HT1080 (cell line): ENCODE measurements around the gene PLEKHH1. TPM values are rescaled to one million over a fixed set of nuclear protein-coding genes. Genes with fewer than 3 reads are reported as not detected.

ENCODE experiments used
- DNase-seq: peaks from one replicate; pipeline ENCODE4 v3.0.0-alpha.2; 2015; ENCODE audit warnings: low read depth
- polyA plus RNA-seq, 2 experiments: library from polyadenylated mRNA; depleted of rRNA; stranded (reverse); fragments of >200 nt; gene quantifications; 2 replicates each; pipeline ENCODE4 v1.2.3, GENCODE V29; 2015
- total RNA-seq: library from RNA; depleted of rRNA; stranded (reverse); fragments of >200 nt; shearing (Covaris generic); gene quantifications from 2 replicates; pipeline ENCODE4 v1.2.3, GENCODE V29; 2014; rRNA removed

Gene PLEKHH1
- 4.2 and 4.3 TPM in 2 replicates for total RNA-seq
- polyA plus RNA-seq (2015; cell fraction: cytosol; rRNA removed): 4.0 and 5.0 TPM in 2 replicates
- 23.8 and 27.3 TPM in 2 replicates for polyA plus RNA-seq (2015; cell fraction: nucleus; rRNA removed)

GRCh38 chr14:67532998-67533753 is at the start of gene PLEKHH1:
Gene PLEKHH1, plus strand, starts transcription at chr14:67533290. Its CDS starts 8,578 bp downstream, at chr14:67541868.
- peak; percentile 76 for DNase-seq

DNA sequence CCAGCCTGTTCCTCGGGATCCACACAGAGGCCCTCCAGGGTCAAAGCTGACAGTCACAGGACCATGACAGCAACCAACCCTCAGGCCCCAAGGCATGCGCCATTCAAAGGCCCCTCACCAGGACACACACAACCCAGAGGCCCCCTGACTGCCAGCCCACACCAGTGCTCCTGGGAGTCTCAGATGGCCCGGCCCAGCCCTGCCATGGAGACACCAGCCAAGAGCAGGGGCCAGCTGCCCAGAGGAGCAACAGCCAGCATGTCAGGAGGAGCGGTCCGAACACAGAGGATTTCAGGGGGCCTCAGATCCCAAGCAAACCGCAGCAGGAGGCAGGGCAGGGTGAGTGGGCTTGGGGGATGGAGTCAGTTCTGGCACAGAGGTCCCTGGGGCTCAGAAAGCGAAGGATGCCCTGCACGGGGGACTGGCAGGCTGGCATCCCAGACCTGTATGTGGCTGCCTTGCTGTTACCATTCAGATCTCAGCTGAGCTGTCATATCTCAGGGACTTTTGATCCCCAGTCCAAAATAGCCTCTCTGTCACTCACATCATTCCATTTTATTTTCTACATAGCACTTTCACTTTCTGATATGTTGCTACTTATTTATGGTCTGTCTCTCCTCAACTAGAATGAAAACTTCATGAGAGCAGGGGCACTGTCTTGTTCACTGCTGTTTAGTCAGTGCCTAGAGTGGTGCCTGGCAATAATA is 49.4 kb upstream of the PLEKHH1 start:
- DNase-seq: no peak

- DNase-seq: no peak
Observed at GRCh38 chr14:67485501-67486095, 47.5 kb upstream of the PLEKHH1 start.

GRCh38 chr14:67486890-67487289 is 46.2 kb upstream of the PLEKHH1 start:
- no peak for DNase-seq

- DNase-seq: no peak
Observed at GRCh38 chr14:67487332-67487731, 45.8 kb upstream of the PLEKHH1 start.

- DNase-seq: peak; percentile 75
Observed at GRCh38 chr14:67487937-67488893, 44.9 kb upstream of the PLEKHH1 start, which contains the start of gene TMEM229B. Gene TMEM229B, minus strand, starts transcription at chr14:67488721. Its CDS starts 14,798 bp downstream, at chr14:67473923.

GRCh38 chr14:67490196-67490595 is 42.9 kb upstream of the PLEKHH1 start:
- no peak for DNase-seq

GRCh38 chr14:67491285-67491684 is 41.8 kb upstream of the PLEKHH1 start:
- DNase-seq: no peak

DNA sequence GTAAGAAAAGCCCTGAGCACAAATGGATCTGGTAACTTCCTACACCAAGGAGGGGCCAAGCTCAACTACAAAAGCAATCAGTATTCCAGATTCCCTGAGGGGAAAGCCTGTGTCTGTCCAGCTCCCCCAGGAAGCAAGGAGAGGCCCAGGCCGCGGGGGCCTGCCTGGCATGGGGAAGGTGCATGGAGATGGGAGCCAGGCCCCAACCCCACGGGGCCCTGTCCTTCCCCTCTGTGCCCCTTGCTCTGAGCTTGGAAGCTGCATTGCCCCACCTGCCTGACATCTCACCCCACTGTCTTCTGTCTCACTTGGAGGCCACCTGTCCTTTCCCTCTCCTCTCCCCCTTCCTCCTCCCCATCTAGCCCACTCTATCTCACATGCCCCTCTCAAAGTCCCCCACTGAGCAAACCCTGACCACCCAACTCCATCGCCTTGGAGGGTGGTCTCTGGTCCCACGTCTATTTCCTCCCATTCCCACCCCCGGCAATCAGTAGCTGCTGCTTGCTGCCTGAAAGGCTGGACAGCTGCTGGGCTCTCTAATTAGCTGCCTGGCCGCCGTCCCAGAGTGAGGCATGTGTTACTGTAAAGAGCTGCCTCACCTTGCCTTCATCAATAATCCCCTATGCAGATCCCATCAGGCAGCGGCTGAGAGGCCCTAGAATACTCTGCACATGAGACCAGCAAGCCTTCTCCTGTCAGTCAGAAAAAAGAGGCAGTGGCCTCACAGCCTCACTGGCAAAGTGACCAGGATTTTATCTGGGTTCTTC is 41.2 kb upstream of the PLEKHH1 start:
- no peak for DNase-seq

GRCh38 chr14:67492538-67492937 is 40.6 kb upstream of the PLEKHH1 start:
- no peak for DNase-seq

- no peak for DNase-seq
Observed at GRCh38 chr14:67493092-67493717, 39.9 kb upstream of the PLEKHH1 start.

- DNase-seq: no peak
Observed at GRCh38 chr14:67495827-67496226, 37.3 kb upstream of the PLEKHH1 start.

DNA sequence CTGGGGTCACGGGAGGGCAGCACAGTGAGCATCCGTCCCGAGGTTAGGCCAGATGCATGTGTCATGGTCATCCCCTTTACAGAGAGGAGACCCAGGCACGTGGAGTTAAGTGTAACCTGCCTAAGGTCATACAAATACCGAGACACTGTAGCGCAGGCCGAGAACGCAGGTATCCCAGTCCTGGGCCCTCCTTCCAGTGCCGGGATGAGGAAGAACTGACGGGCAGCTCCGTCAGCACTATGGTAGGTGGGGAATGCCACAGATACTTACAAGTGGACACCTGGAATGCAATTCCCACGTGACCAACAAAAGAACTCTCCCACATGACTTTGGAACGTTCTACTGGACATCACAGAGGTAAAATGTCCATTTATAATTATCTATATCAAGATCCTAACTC is 35.9 kb upstream of the PLEKHH1 start:
- no peak for DNase-seq

DNA sequence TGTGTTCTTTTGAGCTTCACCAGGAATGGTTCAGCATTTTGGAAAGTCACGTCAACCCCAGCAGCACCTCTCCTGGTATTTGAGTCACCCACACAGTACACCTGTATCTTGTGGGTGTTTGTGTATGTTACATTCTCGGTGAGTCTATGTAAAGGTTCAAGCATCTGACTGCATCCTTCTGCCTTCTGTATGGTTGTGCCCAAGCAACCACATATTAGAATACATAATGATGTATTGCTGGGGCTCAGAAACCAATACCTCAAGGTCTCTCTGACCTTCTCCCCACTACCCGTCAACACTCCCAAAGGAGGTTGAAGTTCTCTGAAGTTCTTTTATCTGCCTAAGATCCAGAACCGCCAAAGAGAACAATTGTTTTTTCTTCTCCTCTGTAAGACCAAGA is 35.4 kb upstream of the PLEKHH1 start:
- DNase-seq: no peak

DNA sequence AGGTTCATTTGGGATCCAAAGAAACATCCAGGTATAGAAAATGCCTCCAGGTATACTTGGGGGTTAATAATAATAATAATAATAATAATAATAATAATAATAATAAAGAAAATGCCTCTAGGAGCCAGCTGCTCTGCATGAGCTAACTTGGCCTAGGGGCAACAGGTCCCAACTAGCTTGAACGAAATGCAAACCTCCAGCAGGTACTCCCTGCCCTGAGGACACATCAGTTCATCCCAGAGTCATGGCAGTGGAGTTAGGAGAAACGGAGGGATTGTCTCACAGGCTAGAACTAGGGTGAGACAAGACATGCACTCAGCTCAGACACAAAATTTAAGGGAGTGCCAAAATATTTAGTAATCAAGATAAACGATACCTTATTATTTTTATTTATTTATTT is 32.1 kb upstream of the PLEKHH1 start:
- DNase-seq: no peak

GRCh38 chr14:67501670-67502069 is 31.4 kb upstream of the PLEKHH1 start:
- no peak for DNase-seq

- no peak for DNase-seq
Observed at GRCh38 chr14:67502867-67503266, 30.2 kb upstream of the PLEKHH1 start.

- no peak for DNase-seq
Observed at GRCh38 chr14:67503331-67503730, 29.8 kb upstream of the PLEKHH1 start.

GRCh38 chr14:67505254-67505653 is 27.8 kb upstream of the PLEKHH1 start:
- no peak for DNase-seq

- DNase-seq: no peak
Observed at GRCh38 chr14:67508956-67509355, 24.1 kb upstream of the PLEKHH1 start.
